Activated CD4-positive, alpha-beta T cell treated with anti-CD3 and anti-CD28 coated beads for 1 hour (primary cell): ENCODE data around the gene FGFBP1.

Experiments used
- DNase-seq: peaks from one replicate; pipeline ENCODE4 v3.0.0-alpha.2; 2020

FGFBP1 gene

GRCh38 chr4:15938640-15939039 is at the start of gene FGFBP1:
FGFBP1 (minus strand) TSS chr4:15938740; CDS start chr4:15936632, 2,108 bp downstream.
- DNase-seq, result no peak

- DNase-seq, result no peak
Measured at GRCh38 chr4:15988222-15988621, 49.7 kb upstream of the FGFBP1 start.

DNA sequence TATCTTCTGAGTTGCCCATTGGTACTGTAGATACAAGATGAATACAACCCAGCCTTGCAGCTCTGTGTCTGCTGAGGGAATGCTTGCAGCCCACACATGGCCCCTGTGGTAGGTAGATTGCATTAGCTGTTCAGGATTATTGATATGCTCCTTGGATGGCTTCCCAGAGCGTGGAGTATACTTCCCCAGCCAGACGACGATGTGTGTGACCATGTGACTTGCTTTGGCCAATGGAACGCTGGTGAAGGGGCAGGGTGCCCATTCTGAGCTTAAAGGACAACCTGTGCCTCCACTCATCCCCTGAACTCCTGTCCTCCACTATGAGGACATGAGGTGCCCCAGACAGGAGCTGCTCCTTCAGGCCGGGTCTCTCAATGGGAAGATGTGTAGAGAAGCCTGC is 48.4 kb upstream of the FGFBP1 start:
- no peak for DNase-seq

DNA sequence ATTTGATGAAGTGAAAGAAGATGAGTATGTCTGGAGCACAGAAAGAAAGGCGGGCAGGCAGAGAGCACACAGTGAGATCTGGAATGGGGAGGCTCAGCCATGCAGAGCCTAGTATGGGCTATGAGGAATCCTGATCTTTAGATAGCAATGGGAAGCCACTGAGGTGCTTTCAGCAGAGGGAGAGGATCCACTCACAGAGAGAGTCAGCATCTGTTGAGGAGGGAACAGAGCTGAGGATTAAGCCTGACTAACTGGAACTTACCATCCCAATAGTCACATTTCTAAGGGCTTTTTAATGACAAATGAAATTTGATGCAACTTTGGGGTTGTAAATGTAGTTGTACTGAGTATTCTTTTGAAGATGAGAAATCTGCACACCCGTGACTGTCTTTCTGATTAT is 45.1 kb upstream of the FGFBP1 start:
- no peak for DNase-seq

- no peak for DNase-seq
Measured at GRCh38 chr4:15982842-15983524, 44.4 kb upstream of the FGFBP1 start.

DNA sequence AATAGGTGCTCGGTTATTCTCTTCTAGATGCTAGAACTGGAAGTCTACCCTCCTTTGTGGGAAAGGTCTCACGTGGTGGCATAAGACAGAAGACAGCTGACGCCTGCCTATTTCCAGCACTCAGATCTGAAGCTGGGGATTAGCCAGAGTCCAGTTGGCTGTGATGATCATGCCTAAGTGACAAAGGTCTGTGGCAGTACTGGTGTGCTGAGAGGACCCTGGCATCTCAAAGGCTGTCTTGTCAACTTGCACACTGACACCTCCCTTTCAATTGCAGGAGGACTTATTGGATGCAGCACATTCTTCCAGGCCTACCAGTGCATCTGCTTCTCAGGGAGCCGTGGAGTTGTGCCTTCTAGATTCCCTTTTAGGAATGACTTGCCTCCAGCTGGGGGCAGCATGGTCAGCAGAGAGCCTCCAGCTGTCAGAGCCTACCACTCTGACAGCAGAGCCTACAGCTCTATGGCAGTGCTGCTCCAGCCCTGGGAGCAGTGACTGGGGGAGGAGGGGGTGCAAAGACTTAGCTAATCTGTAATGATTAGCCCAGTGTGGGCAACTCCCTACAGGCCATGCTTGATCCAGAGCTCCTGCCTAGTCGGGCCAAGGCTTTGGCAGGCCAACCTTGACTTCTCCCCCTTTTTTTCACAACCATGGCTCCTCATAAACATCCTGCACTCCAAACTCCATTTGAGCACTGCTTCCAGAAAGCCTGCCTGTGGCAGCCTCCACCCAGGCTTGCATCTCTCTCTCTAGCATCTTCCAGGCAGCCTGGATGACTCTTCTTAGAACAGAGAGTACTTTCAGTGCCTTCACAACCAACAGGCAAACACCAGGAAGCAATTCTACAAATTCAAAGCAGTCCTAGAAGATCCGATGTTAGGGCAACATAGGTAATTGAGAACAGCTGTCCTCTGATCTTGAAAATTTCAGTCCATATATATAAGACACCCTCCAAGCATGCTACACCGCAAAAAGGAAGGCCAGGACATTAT is 38.2 kb upstream of the FGFBP1 start:
- DNase-seq, result no peak

- DNase-seq, result no peak
Measured at GRCh38 chr4:15971068-15971801, 32.7 kb upstream of the FGFBP1 start.

DNA sequence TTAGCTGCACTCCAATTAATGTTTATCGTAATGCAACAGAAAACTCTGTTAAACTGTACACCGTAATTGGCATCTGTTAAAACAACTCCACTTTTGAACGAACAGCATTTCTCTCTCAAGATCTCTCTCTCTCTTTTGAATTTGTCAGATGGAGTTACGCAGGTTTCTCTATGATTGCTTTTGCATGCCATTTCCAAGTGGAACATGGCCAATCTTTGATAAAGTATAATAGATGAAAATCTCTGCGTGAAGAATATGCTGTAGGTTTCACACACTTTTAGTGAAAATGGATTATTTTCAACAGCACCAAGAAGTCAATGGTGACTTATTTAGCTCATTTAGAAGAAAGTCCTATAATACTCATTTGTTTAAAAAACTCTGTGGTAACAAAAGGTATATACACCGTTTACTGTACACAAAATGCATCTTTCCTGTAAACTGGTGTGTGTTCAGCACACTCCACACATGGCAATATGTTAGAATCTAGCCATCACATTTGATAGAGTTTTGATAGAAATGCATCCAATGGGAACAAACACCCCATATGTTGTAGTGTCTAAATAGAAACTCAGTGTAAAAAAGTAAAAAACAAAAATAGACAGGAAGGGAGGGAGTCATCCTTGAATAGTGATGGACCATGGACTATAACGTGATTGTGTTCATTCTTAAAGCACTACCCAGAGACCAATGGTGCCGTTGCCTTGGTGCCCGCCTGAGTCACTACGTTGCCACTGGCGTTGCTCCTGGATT is 30.2 kb upstream of the FGFBP1 start:
- DNase-seq, result no peak

GRCh38 chr4:15965325-15965724 is 26.8 kb upstream of the FGFBP1 start:
- no peak for DNase-seq

DNA sequence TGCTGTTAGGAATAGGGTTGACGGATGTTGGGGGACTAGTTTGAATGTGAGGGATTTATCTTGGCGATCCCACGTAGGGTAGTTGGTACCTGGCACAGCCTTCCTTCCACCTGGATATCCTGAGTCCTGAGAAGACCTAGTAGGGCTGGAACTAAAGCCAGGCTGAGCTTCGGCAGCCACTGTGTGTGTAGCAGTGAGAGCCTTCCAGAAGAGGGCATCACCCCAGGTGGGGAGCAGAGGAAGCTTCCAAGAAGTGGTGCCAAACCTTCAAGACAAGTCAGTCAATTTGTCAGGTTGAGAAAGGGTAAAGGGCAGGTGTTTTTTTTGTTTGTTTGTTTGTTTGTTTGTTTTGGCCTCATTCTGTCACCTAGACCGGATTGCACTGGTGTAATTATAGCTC is 25.6 kb upstream of the FGFBP1 start:
- no peak for DNase-seq

DNA sequence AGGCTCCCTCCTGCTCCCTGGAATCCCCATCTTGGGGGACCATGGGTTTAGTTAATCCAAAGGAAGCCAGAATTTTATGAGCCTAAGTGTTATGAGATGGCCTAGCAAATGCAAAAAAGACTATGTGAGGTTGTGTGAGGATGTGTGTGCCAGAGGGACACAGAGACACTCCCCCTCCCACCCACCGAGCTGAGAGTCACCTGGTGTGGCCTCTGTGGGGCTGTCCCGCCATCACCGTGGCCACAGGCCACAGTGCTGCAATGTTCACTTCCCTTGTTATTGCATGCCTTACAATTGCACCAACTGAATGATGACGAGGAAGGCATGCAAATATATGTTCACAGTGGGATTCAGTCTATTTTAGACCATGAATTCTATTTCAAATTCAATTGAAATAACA is 25.0 kb upstream of the FGFBP1 start:
- no peak for DNase-seq

DNA sequence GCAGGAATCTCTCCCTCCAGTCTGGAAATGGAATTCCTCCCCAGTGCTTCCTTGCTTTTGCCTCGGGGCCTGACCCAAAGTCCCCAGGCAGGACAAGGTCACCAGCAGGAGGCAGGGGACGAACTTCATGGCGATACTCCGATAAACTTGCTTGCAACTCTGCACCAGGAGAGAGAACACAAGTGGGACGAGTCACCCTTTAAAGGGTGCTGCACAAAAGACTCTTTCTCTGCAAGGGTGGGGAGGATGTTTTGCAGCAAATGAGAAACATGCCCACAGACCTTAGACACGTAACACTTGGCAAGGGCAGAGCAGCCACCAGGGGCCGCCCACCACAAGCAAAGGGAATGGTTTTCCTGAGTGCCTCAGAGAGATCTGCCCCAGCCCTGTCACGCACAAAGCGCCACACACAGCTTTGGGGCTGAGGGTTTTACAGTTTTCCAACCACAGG is 24.5 kb upstream of the FGFBP1 start, which contains the start of gene FGFBP2:
Gene FGFBP2 (minus strand): TSS at position 175 of the 451 bp plus-strand sequence. CDS start 46 bp downstream, at position 129.
- peak; percentile 23 for DNase-seq

DNA sequence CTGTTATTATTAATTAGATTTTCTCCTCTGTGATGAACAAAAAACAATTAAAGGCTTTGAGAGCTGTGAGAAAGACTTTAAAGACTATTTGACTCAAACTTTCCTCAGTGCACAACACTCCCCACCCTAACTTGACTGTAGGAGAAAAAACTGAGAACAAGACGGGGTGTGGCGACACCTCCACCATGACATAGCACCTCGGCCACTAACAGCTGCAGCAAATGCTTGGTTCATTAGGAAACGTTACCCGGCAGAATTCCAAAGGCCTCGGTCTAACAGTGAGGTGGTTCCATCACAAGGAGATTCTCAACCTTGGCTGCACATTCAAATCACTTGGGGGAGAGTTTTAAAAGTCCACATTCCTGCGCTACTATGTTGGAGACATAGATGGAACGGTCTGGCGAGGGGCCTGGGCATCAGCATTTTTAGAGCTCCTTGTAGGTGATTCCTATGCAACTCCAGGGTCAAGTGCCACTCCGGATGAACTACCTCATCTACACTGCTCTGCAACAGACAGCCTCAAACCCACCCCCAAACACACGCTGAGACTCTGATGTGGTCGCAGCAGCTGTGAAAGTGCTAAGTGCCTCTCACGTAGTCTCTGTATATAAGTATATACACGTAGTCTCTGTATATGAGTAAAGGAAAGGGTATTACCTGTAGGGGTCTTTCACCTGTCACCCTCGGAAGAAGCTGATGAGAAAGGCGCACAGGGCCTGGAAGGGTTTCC is 23.4 kb upstream of the FGFBP1 start:
- no peak for DNase-seq

DNA sequence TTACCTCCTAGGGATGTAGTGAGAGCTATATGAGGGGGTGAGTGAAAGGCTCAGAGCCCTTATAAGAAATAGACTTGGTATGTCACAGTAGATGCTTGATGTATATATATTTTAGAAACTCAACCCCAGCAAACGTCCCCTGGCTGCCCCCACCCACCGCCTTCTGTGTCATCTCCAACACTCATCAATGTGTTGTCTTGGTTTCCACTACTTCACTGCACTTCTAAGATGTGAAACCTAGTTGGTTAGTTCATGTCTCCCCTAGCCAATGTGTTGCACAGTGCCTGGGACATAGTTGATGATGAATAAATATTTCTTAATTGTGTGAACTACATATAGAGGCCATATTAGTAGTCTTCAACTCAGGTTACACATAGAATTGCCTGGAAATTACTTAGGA is 20.0 kb upstream of the FGFBP1 start:
- no peak for DNase-seq

DNA sequence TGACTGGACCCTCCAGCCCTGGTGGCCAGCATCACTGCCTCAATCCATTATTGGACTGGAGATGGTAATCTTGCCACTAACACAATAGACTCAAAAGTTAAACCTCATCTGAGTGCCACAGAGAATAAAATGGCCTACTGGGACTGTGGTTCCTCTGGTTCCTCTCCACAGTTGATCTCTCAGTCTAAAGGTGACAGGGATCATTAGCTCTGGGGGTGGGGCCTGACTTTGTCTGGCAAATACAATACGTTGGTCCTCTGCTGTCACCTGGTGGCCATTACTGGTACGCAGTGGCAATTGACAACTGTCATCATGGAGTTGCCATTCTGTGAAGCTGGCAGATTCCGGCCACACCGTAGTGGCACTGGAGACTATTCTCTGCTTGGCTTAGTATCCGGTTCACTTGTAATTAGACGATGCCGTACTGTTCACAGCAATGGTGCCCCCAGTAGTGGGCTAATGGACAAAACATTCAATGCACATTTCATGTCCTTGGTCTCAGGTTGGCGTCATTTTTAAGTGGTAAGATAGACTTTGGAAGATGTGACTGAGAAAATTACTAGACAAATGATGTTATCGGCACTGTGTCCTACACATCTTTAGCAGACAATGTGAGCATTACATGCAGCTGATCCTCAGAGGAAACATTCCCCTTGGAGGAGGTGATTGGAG is 17.8 kb upstream of the FGFBP1 start:
- DNase-seq, result peak; percentile 56

DNA sequence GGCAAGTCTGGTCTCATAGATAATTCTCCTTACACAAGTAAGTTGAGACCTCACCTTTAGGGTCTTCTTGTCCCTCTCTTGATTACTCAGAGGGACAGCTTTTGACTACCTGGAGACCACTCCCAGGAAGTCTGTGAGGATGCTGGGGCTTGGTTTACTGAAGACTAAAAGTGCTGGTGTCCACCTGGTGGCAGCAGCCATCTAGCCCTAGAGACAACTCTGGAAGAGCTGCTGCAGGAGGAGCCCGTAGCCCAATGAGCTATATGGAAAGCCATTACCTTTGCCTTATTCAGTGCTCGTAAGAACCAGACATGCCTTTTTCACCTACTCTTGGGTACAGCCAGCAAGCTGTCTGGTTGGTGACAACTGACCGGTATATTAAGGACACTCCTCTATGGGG is 17.1 kb upstream of the FGFBP1 start:
- no peak for DNase-seq

- no peak for DNase-seq
Measured at GRCh38 chr4:15953625-15954024, 15.1 kb upstream of the FGFBP1 start.

DNA sequence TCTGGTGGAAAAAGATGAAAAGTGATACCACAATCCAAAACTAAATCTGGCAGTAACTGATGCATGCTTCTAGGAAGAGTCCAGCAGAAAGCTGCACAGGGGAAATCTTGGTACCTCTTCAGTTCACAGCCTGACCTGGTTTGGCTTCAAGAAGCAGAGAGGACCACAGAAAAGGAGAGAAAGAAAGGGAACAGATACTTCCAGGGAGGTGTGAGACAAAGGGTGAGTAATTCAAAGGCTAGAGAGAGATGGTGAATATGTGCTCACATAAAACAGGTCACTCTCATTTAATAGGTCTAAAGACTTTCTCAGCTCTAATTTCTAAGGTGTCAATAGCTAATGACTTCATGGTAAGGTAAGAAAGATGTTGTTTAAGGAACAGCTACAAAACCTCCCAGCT is 13.2 kb upstream of the FGFBP1 start:
- DNase-seq, result no peak

DNA sequence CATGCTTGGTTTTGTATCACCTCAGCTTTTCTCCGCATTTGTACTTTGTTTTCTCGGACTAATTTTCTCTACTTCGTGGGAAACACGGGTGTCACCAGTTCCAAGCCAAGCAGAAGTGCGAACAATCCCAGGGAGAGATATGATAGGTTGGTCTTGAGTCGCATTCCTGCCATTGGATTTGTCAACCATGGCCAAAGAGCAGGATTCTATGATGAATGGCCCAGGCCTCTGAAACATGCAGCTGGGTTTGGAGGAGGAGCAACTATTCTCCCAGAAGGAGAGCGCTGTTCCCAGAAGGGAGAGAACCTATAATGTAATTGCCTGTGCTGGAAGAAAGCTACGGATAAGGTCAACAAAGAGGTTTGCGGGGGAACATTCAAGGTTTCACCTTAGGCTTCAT is 10.3 kb upstream of the FGFBP1 start:
- no peak for DNase-seq

DNA sequence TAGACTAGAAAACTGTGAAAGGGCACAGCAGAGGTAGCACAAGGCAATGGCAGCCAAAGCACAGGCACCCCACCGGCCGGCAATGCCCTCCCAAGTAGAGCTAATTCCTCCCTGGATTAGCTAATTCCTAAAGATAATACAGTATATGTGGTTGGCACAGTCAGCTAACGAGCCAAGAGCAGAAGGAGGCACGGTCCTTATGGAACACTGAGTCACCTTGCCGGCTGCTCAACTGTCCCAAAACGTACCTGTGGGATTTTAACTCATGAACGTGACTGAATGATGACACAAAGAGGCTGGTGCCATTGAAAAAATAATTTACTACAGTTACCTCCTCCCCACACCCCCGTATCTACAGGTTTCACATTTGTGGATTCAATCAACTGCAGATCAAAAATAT is 9.1 kb upstream of the FGFBP1 start:
- DNase-seq, result no peak

GRCh38 chr4:15945516-15945915 is 7.0 kb upstream of the FGFBP1 start:
- DNase-seq, result no peak
